GM20000 (cell line): ENCODE results near the gene LCN12.

ENCODE experiments used
- DNase-seq: peaks from one replicate; pipeline ENCODE4 v3.0.0; 2012; ENCODE audit warnings: low spot score
- CTCF ChIP-seq: IDR thresholded peaks from 2 replicates; pipeline ENCODE4 v1.5.1; 2012; ENCODE audit warnings: mild to moderate bottlenecking, control low read depth; ENCODE audit errors: extremely low read depth, missing control alignments

LCN12 gene

DNA sequence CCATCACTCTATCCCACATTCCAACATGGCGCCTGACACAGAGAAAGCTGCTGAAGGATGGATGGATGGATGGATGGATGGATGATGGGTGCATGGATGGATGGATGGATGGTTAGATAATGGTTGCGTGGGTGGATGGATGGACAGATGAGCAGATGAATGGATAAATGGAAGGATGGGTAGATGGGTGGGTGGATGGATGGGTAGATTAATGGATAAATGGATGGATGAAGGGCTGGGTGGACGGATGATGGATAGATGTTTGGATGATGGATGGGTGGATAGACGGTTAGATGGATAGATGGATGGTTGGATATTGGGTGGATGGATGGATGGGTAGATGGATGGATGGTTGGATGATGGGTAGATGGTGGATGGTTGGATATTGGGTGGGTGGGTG, 4.5 kb downstream of the LCN12 start:
- no peak for DNase-seq
- TF ChIP-seq CTCF, result no peak

- no peak for TF ChIP-seq CTCF
- DNase-seq, result no peak
These were observed 5.4 kb downstream of the LCN12 start for GRCh38 chr9:136957461-136957860.

GRCh38 chr9:136957901-136958300, 5.8 kb downstream of the LCN12 start:
- no peak for TF ChIP-seq CTCF
- DNase-seq, result no peak

DNA sequence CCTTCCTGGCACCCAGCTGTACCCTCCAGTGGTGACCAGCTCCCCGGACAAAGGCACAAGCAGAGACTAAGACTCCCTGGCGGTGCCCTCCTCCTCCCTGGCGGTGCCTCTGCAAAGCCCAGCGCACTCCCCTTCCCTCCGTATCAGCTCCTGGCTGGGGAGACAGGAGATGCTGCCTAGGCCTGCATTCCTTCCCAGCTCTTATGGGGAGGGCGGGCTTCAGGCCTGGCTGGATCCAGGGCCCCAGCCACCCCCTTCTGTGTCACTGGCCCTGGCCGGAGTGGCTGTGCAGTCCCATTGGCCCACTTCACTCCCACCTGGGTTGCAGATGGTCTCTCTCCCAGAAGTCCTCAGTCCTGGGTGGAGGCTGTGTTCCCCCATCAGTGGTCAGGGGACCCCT, 6.4 kb downstream of the LCN12 start:
- no peak for DNase-seq
- no peak for TF ChIP-seq CTCF

GRCh38 chr9:136958898-136959850, 7.1 kb downstream of the LCN12 start:
- no peak for DNase-seq
- no peak for TF ChIP-seq CTCF

DNA sequence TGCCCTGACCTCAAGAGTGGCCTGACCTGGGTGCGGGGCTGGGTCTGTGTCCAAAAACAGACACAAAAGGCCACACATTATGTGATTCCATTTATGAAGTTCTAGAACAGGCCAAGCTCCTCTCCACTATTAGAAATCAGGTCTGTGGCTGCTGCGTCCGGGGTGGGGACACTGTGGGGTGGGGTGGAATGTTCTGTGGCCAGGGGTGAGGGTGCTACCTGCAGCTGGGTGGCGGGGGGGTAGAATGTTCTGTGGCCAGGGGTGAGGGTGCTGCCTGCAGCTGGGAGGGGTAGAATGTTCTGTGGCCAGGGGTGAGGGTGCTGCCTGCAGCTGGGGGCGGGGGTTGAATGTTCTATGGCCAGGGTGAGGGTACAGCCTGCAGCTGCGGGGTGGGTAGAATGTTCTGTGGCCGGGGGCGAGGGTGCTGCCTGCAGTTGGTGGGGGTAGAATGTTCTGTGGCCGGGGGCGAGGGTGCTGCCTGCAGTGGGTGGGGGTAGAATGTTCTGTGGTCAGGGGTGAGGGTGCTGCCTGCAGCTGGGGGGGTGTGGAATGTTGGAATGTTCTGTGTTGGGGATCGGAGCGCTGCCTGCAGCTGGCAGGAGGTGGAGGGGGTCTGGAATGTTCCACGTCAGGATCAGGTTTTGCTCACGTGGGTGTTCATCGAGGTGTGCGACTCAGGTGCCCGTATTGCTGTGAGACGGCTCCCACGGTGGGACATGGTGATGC, 8.3 kb downstream of the LCN12 start:
- TF ChIP-seq CTCF, result no peak
- DNase-seq, result no peak

GRCh38 chr9:136960938-136961275, 8.8 kb downstream of the LCN12 start:
- no peak for TF ChIP-seq CTCF
- no peak for DNase-seq
